ENCODE measurements around the gene ENTHD1. TPM values are rescaled to one million over a fixed set of nuclear protein-coding genes. Genes with fewer than 3 reads are reported as not detected.
"Not testable (repeated sequence)": the region's sequence is repeated elsewhere in the genome, so short reads cannot be mapped to it uniquely, and the experiment has no call there.

The ENTHD1 gene
- total RNA-seq, 4 donors from 2014 or later: 0.14 TPM; not detected in 3

GRCh38 chr22:39907605-39908097 lies 14.1 kb upstream of the ENTHD1 start:
- DNase-seq: no peak
- Histone ChIP-seq H3K27me3 (no peaks in the 10 kb centered on the region), H3K4me3 (no peak overlapping the region), H3K36me3 (no peaks in the 10 kb centered on the region), H3K27ac (no peak overlapping the region), H3K4me1 (no peaks in the 10 kb centered on the region), H3K9me3 (no peaks in the 10 kb centered on the region)
- TF ChIP-seq POLR2A (IDR thresholded peaks at IDR 0.05) (no peak), CTCF (IDR thresholded peaks at IDR 0.05) (no peak)
- intact Hi-C loops (cut with DNase I; ENCODE audit: low total_unique reads): no loop called here

DNA sequence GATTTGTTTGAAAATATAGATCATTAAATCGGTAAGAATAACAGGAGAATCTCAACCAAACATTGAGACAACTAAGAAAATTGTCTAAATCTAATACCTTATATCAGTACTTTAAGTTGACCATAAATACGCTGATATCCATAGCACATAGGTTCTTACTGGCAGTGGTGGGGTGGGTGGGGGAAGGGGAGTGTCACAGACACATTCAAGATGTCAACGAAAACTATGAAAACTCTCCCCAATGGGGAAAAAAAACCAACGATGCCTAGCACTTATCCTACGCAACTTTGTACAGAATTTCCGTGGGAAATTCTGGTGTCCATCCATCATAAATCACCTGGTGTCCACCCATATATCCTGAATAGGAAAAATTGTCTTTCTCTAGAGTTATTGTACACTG lies 13.5 kb upstream of the ENTHD1 start:
- Histone ChIP-seq H3K27ac (no peak overlapping the region), H3K4me1 (no peaks in the 10 kb centered on the region), H3K36me3 (no peaks in the 10 kb centered on the region), H3K9me3 (no peaks in the 10 kb centered on the region), H3K27me3 (no peaks in the 10 kb centered on the region), H3K4me3 (no peak overlapping the region)
- intact Hi-C loops (cut with DNase I; ENCODE audit: low total_unique reads): no loop called here
- no peak for TF ChIP-seq CTCF (IDR thresholded peaks at IDR 0.05)
- TF ChIP-seq POLR2A (IDR thresholded peaks at IDR 0.05): no peak
- DNase-seq: no peak

DNA sequence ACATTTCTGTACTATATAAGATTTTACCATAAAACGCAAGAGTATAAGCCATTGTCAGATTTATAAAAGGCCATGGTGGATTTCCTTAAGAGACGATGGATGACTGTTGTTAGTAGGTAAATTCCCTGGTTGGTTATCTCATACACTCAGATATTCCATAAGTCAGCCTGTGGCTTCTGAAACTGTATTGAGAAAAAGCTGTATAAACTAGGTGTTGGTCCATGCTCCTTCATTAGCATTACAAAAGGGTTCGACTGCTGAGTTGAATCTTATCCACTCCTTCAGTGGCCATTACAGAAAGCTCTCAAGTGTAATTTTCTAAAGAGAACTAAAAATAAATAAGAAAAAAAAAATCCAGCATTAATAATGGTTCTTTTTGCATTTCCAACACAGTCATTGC lies 12.6 kb upstream of the ENTHD1 start:
- intact Hi-C loops (cut with DNase I; ENCODE audit: low total_unique reads): no loop called here

DNA sequence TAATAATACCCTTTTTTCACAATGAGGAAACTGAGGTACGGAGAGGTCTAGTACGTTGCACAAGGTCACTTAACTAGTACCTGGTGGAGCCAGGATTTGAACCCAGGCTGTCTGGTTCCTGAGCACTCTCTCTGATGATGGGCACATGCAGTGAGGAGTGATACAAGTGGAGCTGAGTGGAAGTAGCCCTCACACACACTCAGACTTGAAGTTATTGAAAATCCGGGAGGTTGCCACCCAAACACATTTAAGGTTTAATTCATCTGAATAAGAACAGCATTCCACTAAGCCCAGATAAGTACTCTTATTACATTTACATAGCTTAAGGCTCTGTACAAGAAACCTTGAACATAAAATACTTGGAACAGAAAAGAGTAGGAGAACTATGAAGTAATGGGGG lies 12.1 kb upstream of the ENTHD1 start:
- TF ChIP-seq CTCF (IDR thresholded peaks at IDR 0.05) (no peak), POLR2A (IDR thresholded peaks at IDR 0.05) (no peak)
- no peak overlapping the region for H3K4me3 ChIP-seq
- H3K27me3 ChIP-seq: no peaks in the 10 kb centered on the region
- no peaks in the 10 kb centered on the region for H3K36me3 ChIP-seq
- H3K4me1 ChIP-seq: no peaks in the 10 kb centered on the region
- DNase-seq: no peak
- no peaks in the 10 kb centered on the region for H3K9me3 ChIP-seq
- H3K27ac ChIP-seq: no peak overlapping the region
- intact Hi-C loops (cut with DNase I; ENCODE audit: low total_unique reads): no loop called here

More for the DNA sequence above, 12.6 kb upstream of the ENTHD1 start:
- H3K9me3 ChIP-seq: no peaks in the 10 kb centered on the region
- no peak overlapping the region for H3K27ac ChIP-seq
- no peak for TF ChIP-seq POLR2A (IDR thresholded peaks at IDR 0.05)
- no peak for TF ChIP-seq CTCF (IDR thresholded peaks at IDR 0.05)
- H3K36me3 ChIP-seq: no peaks in the 10 kb centered on the region
- H3K4me1 ChIP-seq: no peaks in the 10 kb centered on the region
- DNase-seq: no peak
- no peak overlapping the region for H3K4me3 ChIP-seq
- no peaks in the 10 kb centered on the region for H3K27me3 ChIP-seq

- intact Hi-C loops (cut with DNase I; ENCODE audit: low total_unique reads): no loop called here
- Histone ChIP-seq H3K36me3 (no peaks in the 10 kb centered on the region), H3K27ac (no peak overlapping the region), H3K9me3 (no peaks in the 10 kb centered on the region), H3K4me1 (no peaks in the 10 kb centered on the region), H3K4me3 (no peak overlapping the region), H3K27me3 (no peaks in the 10 kb centered on the region)
- TF ChIP-seq CTCF (IDR thresholded peaks at IDR 0.05) (no peak), POLR2A (IDR thresholded peaks at IDR 0.05) (no peak)
- no peak for DNase-seq
Observed at GRCh38 chr22:39904862-39905261, 11.3 kb upstream of the ENTHD1 start.

- intact Hi-C loops (cut with DNase I; ENCODE audit: low total_unique reads): not testable (repeated sequence)
Observed at GRCh38 chr22:39904024-39904423, 10.5 kb upstream of the ENTHD1 start.

More at GRCh38 chr22:39904024-39904423, 10.5 kb upstream of the ENTHD1 start:
- DNase-seq, H3K36me3 ChIP-seq, H3K4me3 ChIP-seq, H3K4me1 ChIP-seq, H3K27me3 ChIP-seq, H3K9me3 ChIP-seq: not testable (repeated sequence)
- peak overlapping the region in 1 of 2 donors; percentile 12 for H3K27ac ChIP-seq

Measured in uterus (tissue), 4 donors.